HL-60 (cell line): Measurements from ENCODE around the gene KIF26B.

Experiments
- DNase-seq, 2 experiments: peaks; one replicate each; pipeline ENCODE4 v3.0.0-alpha.2; 2010 to 2020; ENCODE audit warnings: low read depth in 1 of 2, low spot score in 1 of 2
- H3K27ac ChIP-seq: fragments of 250-450 bp; sonication (Bioruptor Pico); replicated peaks from 2 replicates; pipeline ENCODE4 v1.5.1; 2020; ENCODE audit warnings: mild to moderate bottlenecking, moderate library complexity
- H3K27me3 ChIP-seq: fragments of 250-450 bp; sonication (Bioruptor Pico); 2 replicates; pipeline ENCODE4 v1.5.1; 2021; ENCODE audit warnings: mild to moderate bottlenecking, moderate library complexity; ENCODE audit not compliant: insufficient read depth, poor library complexity, severe bottlenecking
- H3K4me3 ChIP-seq: replicated peaks from 2 replicates; pipeline ENCODE4 v1.5.1; 2011; ENCODE audit warnings: mild to moderate bottlenecking, control low read depth, low read length; ENCODE audit not compliant: insufficient read depth
- GABPA ChIP-seq: IDR thresholded peaks from 2 replicates; pipeline ENCODE4 v1.6.1; 2012; ENCODE audit warnings: low read depth
- POLR2AphosphoS5 ChIP-seq: IDR thresholded peaks from 2 replicates; pipeline ENCODE4 v1.6.1; 2012; ENCODE audit warnings: low read depth
- SPI1 ChIP-seq: IDR thresholded peaks from 2 replicates; pipeline ENCODE4 v1.6.1; 2012; ENCODE audit warnings: low read depth, mild to moderate bottlenecking, borderline replicate concordance
- TF ChIP-seq, protein P1 (sequence below): IDR thresholded peaks from one replicate; pipeline ENCODE4 v1.5.1; 2011; ENCODE audit warnings: low read length, control low read depth, inconsistent platforms; ENCODE audit not compliant: insufficient read depth
- TF ChIP-seq, protein P2 (sequence below): IDR thresholded peaks from 2 replicates; pipeline ENCODE4 v1.6.1; 2012; ENCODE audit warnings: low read depth; ENCODE audit not compliant: insufficient replicate concordance

KIF26B gene

DNA sequence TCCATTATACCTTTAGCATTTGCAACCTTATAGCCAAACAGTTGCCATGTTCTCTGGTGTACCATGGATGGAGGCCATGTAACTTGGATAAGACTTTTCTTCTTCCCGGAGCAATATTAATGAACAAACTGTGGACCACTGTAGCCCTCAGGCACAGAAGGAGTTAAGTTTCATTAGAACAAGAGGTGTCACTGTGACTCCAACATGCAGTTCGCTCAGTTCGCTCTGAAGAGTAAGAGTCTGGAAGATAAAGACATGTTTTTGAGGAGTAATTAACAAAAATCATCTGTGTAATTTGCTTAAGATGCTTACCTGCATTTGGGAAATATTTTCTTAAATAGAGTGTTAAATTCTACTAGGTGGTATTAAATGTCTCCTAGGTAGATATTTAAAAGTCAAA, 4.1 kb downstream of the KIF26B start:
- H3K4me3 ChIP-seq, result no peak overlapping the region
- TF ChIP-seq, protein P1, sequence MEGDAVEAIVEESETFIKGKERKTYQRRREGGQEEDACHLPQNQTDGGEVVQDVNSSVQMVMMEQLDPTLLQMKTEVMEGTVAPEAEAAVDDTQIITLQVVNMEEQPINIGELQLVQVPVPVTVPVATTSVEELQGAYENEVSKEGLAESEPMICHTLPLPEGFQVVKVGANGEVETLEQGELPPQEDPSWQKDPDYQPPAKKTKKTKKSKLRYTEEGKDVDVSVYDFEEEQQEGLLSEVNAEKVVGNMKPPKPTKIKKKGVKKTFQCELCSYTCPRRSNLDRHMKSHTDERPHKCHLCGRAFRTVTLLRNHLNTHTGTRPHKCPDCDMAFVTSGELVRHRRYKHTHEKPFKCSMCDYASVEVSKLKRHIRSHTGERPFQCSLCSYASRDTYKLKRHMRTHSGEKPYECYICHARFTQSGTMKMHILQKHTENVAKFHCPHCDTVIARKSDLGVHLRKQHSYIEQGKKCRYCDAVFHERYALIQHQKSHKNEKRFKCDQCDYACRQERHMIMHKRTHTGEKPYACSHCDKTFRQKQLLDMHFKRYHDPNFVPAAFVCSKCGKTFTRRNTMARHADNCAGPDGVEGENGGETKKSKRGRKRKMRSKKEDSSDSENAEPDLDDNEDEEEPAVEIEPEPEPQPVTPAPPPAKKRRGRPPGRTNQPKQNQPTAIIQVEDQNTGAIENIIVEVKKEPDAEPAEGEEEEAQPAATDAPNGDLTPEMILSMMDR, result no peak
- TF ChIP-seq SPI1, result no peak
- H3K27me3 ChIP-seq, result peaks cover 9% of the 10 kb centered on the region
- H3K27ac ChIP-seq, result no peak overlapping the region
- no peak for DNase-seq

DNA sequence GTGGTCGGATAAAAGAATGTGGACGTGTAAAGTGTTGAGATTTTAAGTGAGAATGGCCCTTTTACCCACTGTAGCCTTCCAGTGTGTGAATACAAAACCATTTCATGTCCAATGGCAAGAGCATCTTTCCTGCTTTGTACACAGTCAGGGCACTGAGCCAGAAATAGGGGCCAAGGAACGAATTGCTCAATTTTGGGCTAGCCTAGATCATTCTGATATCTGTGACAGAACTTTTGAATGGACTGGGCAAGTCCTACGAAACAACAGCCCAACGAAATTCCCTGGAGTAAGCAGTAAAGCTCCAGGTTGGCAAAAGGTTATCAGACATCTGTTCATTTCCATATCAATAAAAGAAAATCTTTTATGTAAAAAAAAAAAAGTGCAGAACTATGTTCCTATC, 5.5 kb downstream of the KIF26B start:
- Histone ChIP-seq H3K27ac (no peak overlapping the region), H3K4me3 (no peak overlapping the region), H3K27me3 (peaks cover 5% of the 10 kb centered on the region)
- DNase-seq, result no peak
- TF ChIP-seq, protein P1, result no peak
- TF ChIP-seq GABPA (no peak), POLR2AphosphoS5 (no peak), SPI1 (no peak)
- TF ChIP-seq, protein P2, sequence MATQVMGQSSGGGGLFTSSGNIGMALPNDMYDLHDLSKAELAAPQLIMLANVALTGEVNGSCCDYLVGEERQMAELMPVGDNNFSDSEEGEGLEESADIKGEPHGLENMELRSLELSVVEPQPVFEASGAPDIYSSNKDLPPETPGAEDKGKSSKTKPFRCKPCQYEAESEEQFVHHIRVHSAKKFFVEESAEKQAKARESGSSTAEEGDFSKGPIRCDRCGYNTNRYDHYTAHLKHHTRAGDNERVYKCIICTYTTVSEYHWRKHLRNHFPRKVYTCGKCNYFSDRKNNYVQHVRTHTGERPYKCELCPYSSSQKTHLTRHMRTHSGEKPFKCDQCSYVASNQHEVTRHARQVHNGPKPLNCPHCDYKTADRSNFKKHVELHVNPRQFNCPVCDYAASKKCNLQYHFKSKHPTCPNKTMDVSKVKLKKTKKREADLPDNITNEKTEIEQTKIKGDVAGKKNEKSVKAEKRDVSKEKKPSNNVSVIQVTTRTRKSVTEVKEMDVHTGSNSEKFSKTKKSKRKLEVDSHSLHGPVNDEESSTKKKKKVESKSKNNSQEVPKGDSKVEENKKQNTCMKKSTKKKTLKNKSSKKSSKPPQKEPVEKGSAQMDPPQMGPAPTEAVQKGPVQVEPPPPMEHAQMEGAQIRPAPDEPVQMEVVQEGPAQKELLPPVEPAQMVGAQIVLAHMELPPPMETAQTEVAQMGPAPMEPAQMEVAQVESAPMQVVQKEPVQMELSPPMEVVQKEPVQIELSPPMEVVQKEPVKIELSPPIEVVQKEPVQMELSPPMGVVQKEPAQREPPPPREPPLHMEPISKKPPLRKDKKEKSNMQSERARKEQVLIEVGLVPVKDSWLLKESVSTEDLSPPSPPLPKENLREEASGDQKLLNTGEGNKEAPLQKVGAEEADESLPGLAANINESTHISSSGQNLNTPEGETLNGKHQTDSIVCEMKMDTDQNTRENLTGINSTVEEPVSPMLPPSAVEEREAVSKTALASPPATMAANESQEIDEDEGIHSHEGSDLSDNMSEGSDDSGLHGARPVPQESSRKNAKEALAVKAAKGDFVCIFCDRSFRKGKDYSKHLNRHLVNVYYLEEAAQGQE, result no peak

DNA sequence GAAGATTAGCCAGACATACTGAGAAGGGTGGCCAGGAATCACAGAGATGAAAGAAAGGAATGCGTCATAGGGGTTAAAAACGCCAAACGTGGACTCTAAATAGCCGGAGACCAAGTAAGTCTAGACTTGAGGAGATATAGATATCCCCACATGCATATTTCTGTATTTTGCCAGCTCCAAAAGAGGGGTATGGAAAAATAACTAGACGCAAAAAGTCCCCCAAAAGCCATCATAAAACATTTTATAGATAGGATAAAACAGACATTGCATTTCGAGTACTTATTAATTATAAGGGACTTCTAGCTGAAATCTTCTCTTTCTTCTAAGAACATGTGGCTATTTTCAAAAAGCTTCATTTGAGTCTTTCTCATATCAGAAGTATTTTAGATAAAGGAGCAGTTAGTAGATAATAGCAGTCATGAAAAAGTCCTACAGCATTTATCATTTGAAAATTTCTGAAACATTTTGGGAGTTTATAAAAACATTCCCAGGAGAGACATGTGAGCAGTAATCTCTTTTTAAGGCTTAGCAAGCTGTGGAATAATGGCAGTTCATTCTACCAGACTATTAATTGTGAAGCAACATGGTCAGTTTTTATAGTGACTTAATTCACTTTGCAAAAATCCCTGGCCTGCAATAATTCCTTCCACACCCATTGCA, 6.1 kb downstream of the KIF26B start:
- no peak for DNase-seq
- Histone ChIP-seq H3K27me3 (peaks cover 1% of the 10 kb centered on the region), H3K4me3 (no peak overlapping the region), H3K27ac (no peak overlapping the region)
- no peak for TF ChIP-seq POLR2AphosphoS5
- no peak for TF ChIP-seq GABPA
- TF ChIP-seq, protein P1, result no peak
- no peak for TF ChIP-seq SPI1
- TF ChIP-seq, protein P2, result no peak

DNA sequence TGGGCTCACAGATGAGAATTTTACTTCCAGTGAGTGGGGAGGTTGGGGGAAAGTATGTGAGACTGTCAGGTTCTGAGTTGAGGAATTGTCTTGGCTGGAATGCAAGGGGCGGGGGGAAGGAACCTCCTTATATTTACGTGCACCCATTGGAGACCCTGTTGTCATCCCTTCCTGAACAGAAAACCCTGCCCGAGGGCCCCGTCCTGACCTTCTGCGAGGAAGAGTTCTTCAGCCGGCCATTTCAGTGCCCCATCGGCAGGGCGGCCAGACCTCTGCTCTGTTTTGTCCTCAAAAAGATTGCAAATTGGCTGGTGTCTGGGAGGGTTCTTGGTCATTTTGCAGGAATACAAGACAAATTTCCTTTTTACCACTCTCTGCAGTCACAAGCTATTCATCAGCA, 7.1 kb downstream of the KIF26B start:
- TF ChIP-seq GABPA, result no peak
- TF ChIP-seq, protein P1, result no peak
- no peak for TF ChIP-seq SPI1
- no peak for TF ChIP-seq POLR2AphosphoS5
- TF ChIP-seq, protein P2, result no peak
- Histone ChIP-seq H3K27ac (no peak overlapping the region), H3K4me3 (no peak overlapping the region), H3K27me3 (no peaks in the 10 kb centered on the region)
- DNase-seq, result no peak
